AG09319 (cell line): ENCODE data around the gene PLCG1.

Experiments
- DNase-seq: peaks from one replicate; pipeline ENCODE4 v3.0.0-alpha.2; 2010; ENCODE audit warnings: low read depth; ENCODE audit errors: extremely low read depth
- TF ChIP-seq, protein P1 (sequence below): IDR thresholded peaks from 2 replicates; pipeline ENCODE4 v1.5.1; 2011; ENCODE audit warnings: low read depth, mild to moderate bottlenecking, inconsistent platforms, low read length, moderate library complexity

Gene PLCG1

DNA sequence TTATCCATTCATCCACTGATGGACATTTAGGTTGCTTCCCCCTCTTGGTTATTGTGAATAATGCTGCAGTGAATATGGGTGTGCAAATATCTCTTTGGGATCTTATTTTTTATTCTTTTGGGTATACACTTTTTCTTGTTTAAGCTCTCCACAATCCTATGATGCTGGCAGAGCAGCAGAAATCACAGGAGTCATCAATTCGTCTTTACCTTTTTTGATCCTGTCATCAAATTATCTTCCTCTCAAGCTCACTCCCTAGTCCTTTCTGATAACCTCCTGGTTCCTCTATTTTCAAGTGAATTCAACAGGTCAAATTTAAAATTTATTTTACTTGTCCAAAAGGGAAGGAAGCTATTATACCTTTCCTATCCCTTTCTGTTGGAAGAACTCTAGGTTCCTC is 89.1 kb downstream of the PLCG1 start:
- TF ChIP-seq, protein P1, sequence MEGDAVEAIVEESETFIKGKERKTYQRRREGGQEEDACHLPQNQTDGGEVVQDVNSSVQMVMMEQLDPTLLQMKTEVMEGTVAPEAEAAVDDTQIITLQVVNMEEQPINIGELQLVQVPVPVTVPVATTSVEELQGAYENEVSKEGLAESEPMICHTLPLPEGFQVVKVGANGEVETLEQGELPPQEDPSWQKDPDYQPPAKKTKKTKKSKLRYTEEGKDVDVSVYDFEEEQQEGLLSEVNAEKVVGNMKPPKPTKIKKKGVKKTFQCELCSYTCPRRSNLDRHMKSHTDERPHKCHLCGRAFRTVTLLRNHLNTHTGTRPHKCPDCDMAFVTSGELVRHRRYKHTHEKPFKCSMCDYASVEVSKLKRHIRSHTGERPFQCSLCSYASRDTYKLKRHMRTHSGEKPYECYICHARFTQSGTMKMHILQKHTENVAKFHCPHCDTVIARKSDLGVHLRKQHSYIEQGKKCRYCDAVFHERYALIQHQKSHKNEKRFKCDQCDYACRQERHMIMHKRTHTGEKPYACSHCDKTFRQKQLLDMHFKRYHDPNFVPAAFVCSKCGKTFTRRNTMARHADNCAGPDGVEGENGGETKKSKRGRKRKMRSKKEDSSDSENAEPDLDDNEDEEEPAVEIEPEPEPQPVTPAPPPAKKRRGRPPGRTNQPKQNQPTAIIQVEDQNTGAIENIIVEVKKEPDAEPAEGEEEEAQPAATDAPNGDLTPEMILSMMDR, result no peak
- DNase-seq, result no peak
